ENCODE data around the gene MAML2. TPM values are rescaled to one million over a fixed set of nuclear protein-coding genes. Genes with fewer than 3 reads are reported as not detected.
A peak's percentile ranks its signal among the peaks of the same experiment; 100 is the strongest.

The MAML2 gene
- total and polyA plus RNA-seq, 9 of the 15 experiments (the other 6 are each of a cell fraction or from before 2014, with no cell fraction given) = 0.79 to 6.8 (median 4.8) TPM

DNA sequence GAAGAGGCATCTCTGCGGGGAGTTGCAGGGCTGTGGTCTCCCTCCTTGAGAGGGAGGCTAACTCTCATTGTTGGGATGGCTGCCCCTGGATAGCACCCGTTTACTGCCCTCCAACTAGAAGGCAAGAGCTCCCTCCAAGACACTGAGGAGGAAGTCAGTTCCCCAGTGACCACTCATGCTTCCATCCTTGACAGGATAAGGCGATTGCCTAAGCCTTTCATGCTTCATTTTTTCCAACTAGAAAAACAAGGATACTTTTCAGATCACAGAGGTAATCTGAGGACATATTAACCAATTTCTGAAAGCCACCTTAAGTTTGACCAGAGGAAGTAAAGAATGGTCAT is 186.6 kb downstream of the MAML2 start (continued):
- TF ChIP-seq, protein P1, sequence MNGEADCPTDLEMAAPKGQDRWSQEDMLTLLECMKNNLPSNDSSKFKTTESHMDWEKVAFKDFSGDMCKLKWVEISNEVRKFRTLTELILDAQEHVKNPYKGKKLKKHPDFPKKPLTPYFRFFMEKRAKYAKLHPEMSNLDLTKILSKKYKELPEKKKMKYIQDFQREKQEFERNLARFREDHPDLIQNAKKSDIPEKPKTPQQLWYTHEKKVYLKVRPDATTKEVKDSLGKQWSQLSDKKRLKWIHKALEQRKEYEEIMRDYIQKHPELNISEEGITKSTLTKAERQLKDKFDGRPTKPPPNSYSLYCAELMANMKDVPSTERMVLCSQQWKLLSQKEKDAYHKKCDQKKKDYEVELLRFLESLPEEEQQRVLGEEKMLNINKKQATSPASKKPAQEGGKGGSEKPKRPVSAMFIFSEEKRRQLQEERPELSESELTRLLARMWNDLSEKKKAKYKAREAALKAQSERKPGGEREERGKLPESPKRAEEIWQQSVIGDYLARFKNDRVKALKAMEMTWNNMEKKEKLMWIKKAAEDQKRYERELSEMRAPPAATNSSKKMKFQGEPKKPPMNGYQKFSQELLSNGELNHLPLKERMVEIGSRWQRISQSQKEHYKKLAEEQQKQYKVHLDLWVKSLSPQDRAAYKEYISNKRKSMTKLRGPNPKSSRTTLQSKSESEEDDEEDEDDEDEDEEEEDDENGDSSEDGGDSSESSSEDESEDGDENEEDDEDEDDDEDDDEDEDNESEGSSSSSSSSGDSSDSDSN (IDR thresholded peaks at IDR 0.05; ENCODE audit: borderline replicate concordance in 1 of 2, low read depth in 2 of 2, low read length in 2 of 2) = peak in 1 of 2 experiments; percentile 59; a peak in 1 of 4 replicates
- TF ChIP-seq, protein P2, sequence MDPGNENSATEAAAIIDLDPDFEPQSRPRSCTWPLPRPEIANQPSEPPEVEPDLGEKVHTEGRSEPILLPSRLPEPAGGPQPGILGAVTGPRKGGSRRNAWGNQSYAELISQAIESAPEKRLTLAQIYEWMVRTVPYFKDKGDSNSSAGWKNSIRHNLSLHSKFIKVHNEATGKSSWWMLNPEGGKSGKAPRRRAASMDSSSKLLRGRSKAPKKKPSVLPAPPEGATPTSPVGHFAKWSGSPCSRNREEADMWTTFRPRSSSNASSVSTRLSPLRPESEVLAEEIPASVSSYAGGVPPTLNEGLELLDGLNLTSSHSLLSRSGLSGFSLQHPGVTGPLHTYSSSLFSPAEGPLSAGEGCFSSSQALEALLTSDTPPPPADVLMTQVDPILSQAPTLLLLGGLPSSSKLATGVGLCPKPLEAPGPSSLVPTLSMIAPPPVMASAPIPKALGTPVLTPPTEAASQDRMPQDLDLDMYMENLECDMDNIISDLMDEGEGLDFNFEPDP (CRISPR knock-in tag; IDR thresholded peaks at IDR 0.05) = no peak
- TF ChIP-seq, protein P3, sequence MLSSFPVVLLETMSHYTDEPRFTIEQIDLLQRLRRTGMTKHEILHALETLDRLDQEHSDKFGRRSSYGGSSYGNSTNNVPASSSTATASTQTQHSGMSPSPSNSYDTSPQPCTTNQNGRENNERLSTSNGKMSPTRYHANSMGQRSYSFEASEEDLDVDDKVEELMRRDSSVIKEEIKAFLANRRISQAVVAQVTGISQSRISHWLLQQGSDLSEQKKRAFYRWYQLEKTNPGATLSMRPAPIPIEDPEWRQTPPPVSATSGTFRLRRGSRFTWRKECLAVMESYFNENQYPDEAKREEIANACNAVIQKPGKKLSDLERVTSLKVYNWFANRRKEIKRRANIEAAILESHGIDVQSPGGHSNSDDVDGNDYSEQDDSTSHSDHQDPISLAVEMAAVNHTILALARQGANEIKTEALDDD (IDR thresholded peaks at IDR 0.05) = peak; percentile 19; the same call in 1 of the 2 replicates
- TF ChIP-seq ZNF175 (CRISPR knock-in tag; IDR thresholded peaks at IDR 0.05; ENCODE audit: low read depth) = peak; percentile 21; the same call in 1 of the 2 replicates
- TF ChIP-seq FOS (IDR thresholded peaks at IDR 0.05; ENCODE audit: extremely low read depth, insufficient read length) = no peak
- TF ChIP-seq, protein P4, sequence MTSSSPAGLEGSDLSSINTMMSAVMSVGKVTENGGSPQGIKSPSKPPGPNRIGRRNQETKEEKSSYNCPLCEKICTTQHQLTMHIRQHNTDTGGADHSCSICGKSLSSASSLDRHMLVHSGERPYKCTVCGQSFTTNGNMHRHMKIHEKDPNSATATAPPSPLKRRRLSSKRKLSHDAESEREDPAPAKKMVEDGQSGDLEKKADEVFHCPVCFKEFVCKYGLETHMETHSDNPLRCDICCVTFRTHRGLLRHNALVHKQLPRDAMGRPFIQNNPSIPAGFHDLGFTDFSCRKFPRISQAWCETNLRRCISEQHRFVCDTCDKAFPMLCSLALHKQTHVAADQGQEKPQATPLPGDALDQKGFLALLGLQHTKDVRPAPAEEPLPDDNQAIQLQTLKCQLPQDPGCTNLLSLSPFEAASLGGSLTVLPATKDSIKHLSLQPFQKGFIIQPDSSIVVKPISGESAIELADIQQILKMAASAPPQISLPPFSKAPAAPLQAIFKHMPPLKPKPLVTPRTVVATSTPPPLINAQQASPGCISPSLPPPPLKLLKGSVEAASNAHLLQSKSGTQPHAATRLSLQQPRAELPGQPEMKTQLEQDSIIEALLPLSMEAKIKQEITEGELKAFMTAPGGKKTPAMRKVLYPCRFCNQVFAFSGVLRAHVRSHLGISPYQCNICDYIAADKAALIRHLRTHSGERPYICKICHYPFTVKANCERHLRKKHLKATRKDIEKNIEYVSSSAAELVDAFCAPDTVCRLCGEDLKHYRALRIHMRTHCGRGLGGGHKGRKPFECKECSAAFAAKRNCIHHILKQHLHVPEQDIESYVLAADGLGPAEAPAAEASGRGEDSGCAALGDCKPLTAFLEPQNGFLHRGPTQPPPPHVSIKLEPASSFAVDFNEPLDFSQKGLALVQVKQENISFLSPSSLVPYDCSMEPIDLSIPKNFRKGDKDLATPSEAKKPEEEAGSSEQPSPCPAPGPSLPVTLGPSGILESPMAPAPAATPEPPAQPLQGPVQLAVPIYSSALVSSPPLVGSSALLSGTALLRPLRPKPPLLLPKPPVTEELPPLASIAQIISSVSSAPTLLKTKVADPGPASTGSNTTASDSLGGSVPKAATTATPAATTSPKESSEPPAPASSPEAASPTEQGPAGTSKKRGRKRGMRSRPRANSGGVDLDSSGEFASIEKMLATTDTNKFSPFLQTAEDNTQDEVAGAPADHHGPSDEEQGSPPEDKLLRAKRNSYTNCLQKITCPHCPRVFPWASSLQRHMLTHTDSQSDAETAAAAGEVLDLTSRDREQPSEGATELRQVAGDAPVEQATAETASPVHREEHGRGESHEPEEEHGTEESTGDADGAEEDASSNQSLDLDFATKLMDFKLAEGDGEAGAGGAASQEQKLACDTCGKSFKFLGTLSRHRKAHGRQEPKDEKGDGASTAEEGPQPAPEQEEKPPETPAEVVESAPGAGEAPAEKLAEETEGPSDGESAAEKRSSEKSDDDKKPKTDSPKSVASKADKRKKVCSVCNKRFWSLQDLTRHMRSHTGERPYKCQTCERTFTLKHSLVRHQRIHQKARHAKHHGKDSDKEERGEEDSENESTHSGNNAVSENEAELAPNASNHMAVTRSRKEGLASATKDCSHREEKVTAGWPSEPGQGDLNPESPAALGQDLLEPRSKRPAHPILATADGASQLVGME (CRISPR knock-in tag; IDR thresholded peaks at IDR 0.05) = 0 out of 2 replicates have a peak, but pooled peaks have one; percentile 7
- 0 out of 2 replicates have a peak, but pooled peaks have one; percentile 35 for TF ChIP-seq ZNF584 (CRISPR knock-in tag; IDR thresholded peaks at IDR 0.05; ENCODE audit: low read depth)
- TF ChIP-seq NCOR1 (IDR thresholded peaks at IDR 0.05) = no peak
- no peak for TF ChIP-seq ERF (CRISPR knock-in tag; IDR thresholded peaks at IDR 0.05)
- TF ChIP-seq MEF2D (tag; conservative IDR thresholded peaks at IDR 0.05; ENCODE audit: low read depth) = no peak
- no peak for TF ChIP-seq HCFC1 (IDR thresholded peaks at IDR 0.05; ENCODE audit: low read depth, low read length)
- peak; percentile 1; the same call in 1 of the 2 replicates for TF ChIP-seq SMARCA4 (IDR thresholded peaks at IDR 0.05)

All from K562 (cell line).